ENCODE results near the gene FPR3. TPM values are rescaled to one million over a fixed set of nuclear protein-coding genes. Genes with fewer than 3 reads are reported as not detected.

Gene FPR3
- total RNA-seq, 1 donor from 2014 or later, result 5.0 TPM

DNA sequence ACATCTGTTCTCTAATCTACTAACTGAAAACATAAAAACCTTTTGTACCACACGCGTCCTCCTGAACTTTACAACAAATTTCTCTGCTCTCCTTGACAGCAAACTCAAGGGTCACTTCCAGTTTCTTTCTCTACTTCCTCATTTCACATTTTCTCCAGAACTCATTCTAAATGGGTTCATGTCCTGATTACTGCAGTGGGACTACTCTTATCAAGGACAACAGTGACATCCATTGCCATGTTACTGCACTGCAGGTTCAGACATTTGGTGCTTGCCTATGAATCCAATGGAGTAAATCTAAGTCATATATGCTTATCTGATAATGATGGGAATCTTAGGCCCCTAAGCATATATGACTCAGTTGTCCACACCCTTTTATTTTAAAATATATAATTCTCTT is 35.3 kb downstream of the FPR3 start:
- intact Hi-C loops (cut with micrococcal nuclease), result no loop called here
- no peak for DNase-seq
- ATAC-seq, result peak; percentile 49

DNA sequence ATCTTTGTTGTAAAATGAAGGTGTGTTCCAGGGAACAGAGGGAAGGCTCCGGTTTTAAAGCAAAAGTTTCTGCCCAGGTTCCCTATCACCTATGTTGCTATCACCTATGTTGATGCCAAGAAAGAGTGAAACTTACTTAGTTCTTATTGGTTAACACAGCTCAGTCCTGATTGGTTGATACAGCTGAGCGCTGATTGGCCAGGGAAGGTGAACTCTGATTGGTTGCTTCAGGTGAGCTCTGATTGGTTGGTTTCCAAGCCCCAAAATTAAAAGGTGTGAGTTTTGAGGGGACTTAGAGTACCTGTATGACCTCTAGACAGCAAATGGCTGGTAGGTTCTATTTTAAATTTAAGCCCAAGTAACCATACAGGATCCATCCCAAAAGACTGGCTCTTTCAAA is 42.2 kb downstream of the FPR3 start:
- intact Hi-C loops (cut with micrococcal nuclease), result no loop called here
- DNase-seq, result no peak
- ATAC-seq, result no peak

DNA sequence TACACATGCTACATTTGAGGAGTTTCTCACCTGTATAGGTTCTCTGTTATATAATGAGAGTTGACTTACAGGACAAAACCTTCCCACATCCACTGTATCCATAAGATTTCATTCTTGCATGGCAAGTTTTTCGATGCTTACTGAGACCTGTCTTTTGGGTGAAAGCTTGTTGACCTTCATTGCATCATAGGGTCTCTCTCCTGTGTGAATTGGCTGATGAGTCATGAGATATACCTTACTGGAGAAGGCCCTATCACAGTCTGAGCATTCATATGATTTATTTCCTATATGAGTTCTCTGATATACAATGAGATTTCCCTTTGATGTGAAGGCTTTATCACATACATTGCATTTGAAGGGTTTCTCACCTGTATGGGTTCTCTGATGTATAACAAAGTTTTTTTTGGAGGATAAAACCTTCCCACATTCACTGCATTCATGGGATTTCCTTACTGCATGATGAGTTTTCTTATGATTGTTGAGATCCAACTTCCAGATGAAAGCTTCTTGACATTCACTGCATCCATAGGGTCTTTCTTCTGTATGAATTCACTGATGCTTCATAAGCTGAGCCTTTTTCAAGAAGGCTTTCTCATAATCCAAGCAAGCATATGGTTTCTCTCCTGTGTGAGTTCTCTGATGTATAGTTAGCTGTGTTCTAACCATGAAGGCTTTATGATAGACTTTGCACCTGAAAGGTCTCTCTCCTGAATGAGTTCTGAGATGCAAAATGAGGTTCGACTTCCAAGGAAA is 67.1 kb downstream of the FPR3 start:
- ATAC-seq, result no peak

DNA sequence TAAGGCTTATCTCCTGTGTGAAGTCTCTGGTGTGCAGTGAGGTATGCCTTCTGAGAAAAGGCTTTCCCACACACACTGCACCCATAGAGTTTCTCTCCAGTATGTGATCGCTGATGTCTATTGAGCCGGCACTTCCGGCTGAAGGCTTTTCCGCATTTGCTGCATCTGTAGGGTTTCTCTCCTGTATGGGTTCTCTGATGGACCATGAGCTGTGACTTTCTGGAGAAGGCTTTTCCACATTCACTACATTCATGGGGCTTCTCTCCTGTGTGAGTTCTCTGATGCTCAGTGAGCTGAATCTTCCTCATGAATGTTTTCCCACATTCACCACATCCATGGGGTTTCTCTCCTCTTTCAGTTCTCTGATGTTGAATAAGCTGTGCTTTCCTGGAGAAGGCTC is 78.1 kb downstream of the FPR3 start:
- intact Hi-C loops (cut with micrococcal nuclease), result no loop called here
- no peak for DNase-seq
- no peak for ATAC-seq

More for the DNA sequence above, 67.1 kb downstream of the FPR3 start:
- intact Hi-C loops (cut with micrococcal nuclease), result no loop called here
- no peak for DNase-seq

Other genes starting within 250 kb of the FPR3 start
- gene ZNF175, start 223.9 kb upstream of the FPR3 start, total RNA-seq, result 10.7 TPM
- 0.84 TPM for gene SIGLEC5, start 164.8 kb upstream of the FPR3 start, total RNA-seq
- 0.94 TPM for gene SIGLEC14, start 148.3 kb upstream of the FPR3 start, total RNA-seq
- gene SPACA6, start 101.8 kb upstream of the FPR3 start, total RNA-seq, result 13.9 TPM
- gene HAS1, start 71.2 kb upstream of the FPR3 start, total RNA-seq, result 3.2 TPM
- gene FPR1, start 43.3 kb upstream of the FPR3 start, total RNA-seq, result 4.3 TPM
- gene FPR2, start 34.0 kb upstream of the FPR3 start, total RNA-seq, result 1.0 TPM
- gene ZNF577, start 92.8 kb downstream of the FPR3 start, total RNA-seq, result 7.5 TPM
- gene ZNF649, start 109.9 kb downstream of the FPR3 start, total RNA-seq, result 8.1 TPM
- 4.2 TPM for gene ZNF613, start 132.3 kb downstream of the FPR3 start, total RNA-seq
- gene ZNF350, start 191.7 kb downstream of the FPR3 start, total RNA-seq, result 9.1 TPM
- gene ZNF615, start 213.1 kb downstream of the FPR3 start, total RNA-seq, result 12.2 TPM
- gene ZNF614, start 233.2 kb downstream of the FPR3 start, total RNA-seq, result 5.1 TPM

Data from left ventricle myocardium superior (tissue), 1 donor.